CD4-positive, CD25-positive, alpha-beta regulatory T cell (primary cell): ENCODE data around the gene RYR3. TPM values are rescaled to one million over a fixed set of nuclear protein-coding genes. Genes with fewer than 3 reads are reported as not detected.

Experiments
- ATAC-seq, 2 donors: fragments of 150-1000 bp; cut with Tn5 transposase; one replicate each; pipeline ENCODE4 v1.10.0; 2021; ENCODE audit warnings: low read depth in 2 of 2, moderate number of reproducible peaks in 2 of 2, moderate library complexity in 1 of 2
- DNase-seq, 3 donors: peaks; one replicate each; pipeline versions ENCODE4 v3.0.0 to v3.0.0-alpha.2; 2012 to 2022; ENCODE audit warnings: mixed read lengths in 1 of 3
- H3K27ac ChIP-seq: one replicate; pipeline ENCODE4 v1.7.0; 2013; ENCODE audit warnings: mild to moderate bottlenecking, low read length; ENCODE audit not compliant: insufficient read depth, poor library complexity, severe bottlenecking
- H3K27me3 ChIP-seq: one replicate; pipeline ENCODE4 v1.7.0; 2013; ENCODE audit warnings: low read length; ENCODE audit not compliant: control insufficient read depth, insufficient read depth
- H3K36me3 ChIP-seq: one replicate; pipeline ENCODE4 v1.7.0; 2013; ENCODE audit warnings: mild to moderate bottlenecking, low read length, moderate library complexity; ENCODE audit not compliant: control insufficient read depth, insufficient read depth
- H3K4me1 ChIP-seq: 2 replicates; pipeline ENCODE4 v1.7.0; 2013; ENCODE audit warnings: mild to moderate bottlenecking, low read length; ENCODE audit not compliant: insufficient read depth, control insufficient read depth, poor library complexity, severe bottlenecking
- H3K4me3 ChIP-seq: one replicate; pipeline ENCODE4 v1.7.0; 2013; ENCODE audit warnings: low read depth, mild to moderate bottlenecking, low read length, moderate library complexity
- H3K9me3 ChIP-seq, 2 experiments: 1 replicate in 1 of 2; 2 replicates in 1 of 2; pipeline ENCODE4 v1.7.0; 2013; ENCODE audit warnings: low read length in 2 of 2, mild to moderate bottlenecking in 1 of 2, moderate library complexity in 1 of 2; ENCODE audit not compliant: control insufficient read depth in 2 of 2
- H3K27ac Mint-ChIP-seq, 3 donors: one replicate each; pipeline ENCODE4 v1.8.0; 2020 to 2022; ENCODE audit warnings: mild to moderate bottlenecking in 3 of 3, mixed read lengths in 3 of 3, moderate library complexity in 2 of 3
- H3K27me3 Mint-ChIP-seq: one replicate; pipeline ENCODE4 v1.8.0; 2022; ENCODE audit warnings: mild to moderate bottlenecking, mixed read lengths
- H3K36me3 Mint-ChIP-seq: one replicate; pipeline ENCODE4 v1.8.0; 2020; ENCODE audit warnings: mixed read lengths
- H3K4me1 Mint-ChIP-seq, 4 donors: one replicate each; pipeline ENCODE4 v1.8.0; 2020 to 2022; ENCODE audit warnings: mixed read lengths in 4 of 4, mild to moderate bottlenecking in 1 of 4
- H3K4me3 Mint-ChIP-seq, 4 donors: one replicate each; pipeline ENCODE4 v1.8.0; 2020 to 2022; ENCODE audit warnings: mild to moderate bottlenecking in 4 of 4, mixed read lengths in 4 of 4, moderate library complexity in 3 of 4
- H3K9me3 Mint-ChIP-seq, 7 donors: one replicate each; pipeline ENCODE4 v1.8.0; 2020 to 2022; ENCODE audit warnings: mixed read lengths in 7 of 7, mild to moderate bottlenecking in 3 of 7, moderate library complexity in 2 of 7
- polyA plus RNA-seq, 4 donors: library from polyadenylated mRNA; unstranded; fragments of 300-500 nt; fragmentation: Illumina TruSeq; gene quantifications; one replicate each; pipeline ENCODE4 v1.2.3, GENCODE V29; 2021
- total RNA-seq: library from RNA; stranded (reverse); gene quantifications from one replicate; pipeline ENCODE4 v1.2.3, GENCODE V29; 2022

Gene RYR3
- total and polyA plus RNA-seq, 5 donors from 2014 or later: 0.05 to 0.19 (median 0.09) TPM; not detected in 1

DNA sequence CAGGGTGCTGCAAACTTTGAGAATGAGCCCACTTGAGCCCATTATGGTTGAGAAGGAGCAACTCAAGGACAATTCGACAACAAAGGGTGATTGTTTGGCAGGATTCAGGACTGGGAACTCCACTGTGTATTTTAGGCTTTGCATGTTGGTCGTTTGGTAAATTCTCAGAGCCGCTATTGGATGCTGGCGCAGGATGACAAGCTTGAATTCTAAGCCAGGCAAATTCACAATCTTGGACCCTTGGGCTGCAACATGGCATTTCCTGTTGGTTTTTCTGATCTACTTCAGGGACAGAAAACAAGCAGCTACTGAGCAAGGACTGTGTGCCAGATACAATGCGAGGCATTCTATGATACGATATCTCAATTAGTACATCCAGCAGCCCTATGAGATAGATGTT, 82.8 kb downstream of the RYR3 start:
- Mint-ChIP-seq H3K4me1 (no peaks in the 10 kb centered on the region), H3K27me3 (no peaks in the 10 kb centered on the region), H3K36me3 (no peaks in the 10 kb centered on the region)

GRCh38 chr15:33395321-33395720, 84.6 kb downstream of the RYR3 start:
- Histone ChIP-seq H3K27me3 (no peaks in the 10 kb centered on the region), H3K36me3 (no peaks in the 10 kb centered on the region), H3K4me1 (no peaks in the 10 kb centered on the region), H3K9me3 (no peaks in the 10 kb centered on the region), H3K27ac (no peak overlapping the region), H3K4me3 (no peak overlapping the region)
- Mint-ChIP-seq H3K36me3 (no peaks in the 10 kb centered on the region), H3K4me3 (no peak overlapping the region), H3K27me3 (peaks cover 5% of the 10 kb centered on the region), H3K27ac (no peak overlapping the region), H3K4me1 (no peaks in the 10 kb centered on the region), H3K9me3 (peaks cover 0 to 2% (median 0%) of the 10 kb centered on the region in 7 donors)
- DNase-seq (no peak), ATAC-seq (no peak)

More for the DNA sequence above, 82.8 kb downstream of the RYR3 start:
- DNase-seq: no peak
- no peak overlapping the region for H3K4me3 Mint-ChIP-seq
- H3K36me3 ChIP-seq: no peaks in the 10 kb centered on the region
- no peaks in the 10 kb centered on the region for H3K4me1 ChIP-seq
- no peak overlapping the region for H3K27ac ChIP-seq
- no peaks in the 10 kb centered on the region for H3K27me3 ChIP-seq
- H3K9me3 Mint-ChIP-seq: peaks cover 0 to 1% (median 0%) of the 10 kb centered on the region in 7 donors
- no peak for ATAC-seq
- no peak overlapping the region for H3K4me3 ChIP-seq
- no peak overlapping the region for H3K27ac Mint-ChIP-seq
- no peaks in the 10 kb centered on the region for H3K9me3 ChIP-seq

GRCh38 chr15:33395846-33396245, 85.1 kb downstream of the RYR3 start:
- ATAC-seq: no peak
- H3K9me3 Mint-ChIP-seq: peaks cover 0 to 2% (median 0%) of the 10 kb centered on the region in 7 donors

GRCh38 chr15:33396475-33396874, 85.7 kb downstream of the RYR3 start:
- no peaks in the 10 kb centered on the region for H3K36me3 Mint-ChIP-seq
- no peak overlapping the region for H3K27ac ChIP-seq
- no peaks in the 10 kb centered on the region for H3K9me3 ChIP-seq
- no peaks in the 10 kb centered on the region for H3K27me3 ChIP-seq
- peaks cover 5% of the 10 kb centered on the region for H3K27me3 Mint-ChIP-seq
- no peak overlapping the region for H3K4me3 Mint-ChIP-seq
- no peak overlapping the region for H3K4me3 ChIP-seq
- no peak overlapping the region for H3K27ac Mint-ChIP-seq
- H3K9me3 Mint-ChIP-seq: peaks cover 0 to 2% (median 0%) of the 10 kb centered on the region in 7 donors
- H3K36me3 ChIP-seq: no peaks in the 10 kb centered on the region
- no peak for DNase-seq
- no peak for ATAC-seq
- no peaks in the 10 kb centered on the region for H3K4me1 Mint-ChIP-seq
- no peaks in the 10 kb centered on the region for H3K4me1 ChIP-seq

More at GRCh38 chr15:33395846-33396245, 85.1 kb downstream of the RYR3 start:
- H3K27me3 ChIP-seq: no peaks in the 10 kb centered on the region
- no peak overlapping the region for H3K4me3 ChIP-seq
- Mint-ChIP-seq H3K27ac (no peak overlapping the region), H3K4me1 (no peaks in the 10 kb centered on the region), H3K36me3 (no peaks in the 10 kb centered on the region), H3K27me3 (peaks cover 5% of the 10 kb centered on the region), H3K4me3 (no peak overlapping the region)
- no peaks in the 10 kb centered on the region for H3K9me3 ChIP-seq
- H3K36me3 ChIP-seq: no peaks in the 10 kb centered on the region
- H3K4me1 ChIP-seq: no peaks in the 10 kb centered on the region
- no peak for DNase-seq
- H3K27ac ChIP-seq: no peak overlapping the region

- no peaks in the 10 kb centered on the region for H3K9me3 ChIP-seq
- ATAC-seq (no peak), DNase-seq (no peak)
- no peaks in the 10 kb centered on the region for H3K4me1 ChIP-seq
- H3K27me3 Mint-ChIP-seq: peaks cover 5% of the 10 kb centered on the region
- no peak overlapping the region for H3K4me3 Mint-ChIP-seq
- H3K27ac ChIP-seq: no peak overlapping the region
- H3K9me3 Mint-ChIP-seq: peaks cover 0 to 2% (median 0%) of the 10 kb centered on the region in 7 donors
- H3K27ac Mint-ChIP-seq: no peak overlapping the region
- H3K4me3 ChIP-seq: no peak overlapping the region
- H3K4me1 Mint-ChIP-seq: no peaks in the 10 kb centered on the region
- H3K36me3 ChIP-seq: no peaks in the 10 kb centered on the region
- H3K36me3 Mint-ChIP-seq: no peaks in the 10 kb centered on the region
- no peaks in the 10 kb centered on the region for H3K27me3 ChIP-seq
Observed at GRCh38 chr15:33398555-33398954, 87.8 kb downstream of the RYR3 start.

- DNase-seq (no peak), ATAC-seq (no peak)
- no peaks in the 10 kb centered on the region for H3K9me3 ChIP-seq
- H3K4me1 ChIP-seq: no peaks in the 10 kb centered on the region
- H3K27me3 ChIP-seq: no peaks in the 10 kb centered on the region
- no peak overlapping the region for H3K27ac ChIP-seq
- no peak overlapping the region for H3K4me3 ChIP-seq
- Mint-ChIP-seq H3K36me3 (no peaks in the 10 kb centered on the region), H3K9me3 (peaks cover 0 to 2% (median 0%) of the 10 kb centered on the region in 7 donors), H3K4me3 (no peak overlapping the region), H3K4me1 (no peaks in the 10 kb centered on the region), H3K27ac (no peak overlapping the region), H3K27me3 (peaks cover 5% of the 10 kb centered on the region)
- no peaks in the 10 kb centered on the region for H3K36me3 ChIP-seq
Observed at GRCh38 chr15:33400941-33401340, 90.2 kb downstream of the RYR3 start.

- Mint-ChIP-seq H3K4me1 (no peaks in the 10 kb centered on the region), H3K27ac (no peak overlapping the region), H3K4me3 (no peak overlapping the region), H3K36me3 (no peaks in the 10 kb centered on the region), H3K9me3 (peaks cover 0 to 3% (median 0%) of the 10 kb centered on the region in 7 donors), H3K27me3 (peaks cover 9% of the 10 kb centered on the region)
- ATAC-seq (no peak), DNase-seq (no peak)
- Histone ChIP-seq H3K9me3 (no peaks in the 10 kb centered on the region), H3K4me1 (no peaks in the 10 kb centered on the region), H3K27ac (no peak overlapping the region), H3K36me3 (no peaks in the 10 kb centered on the region), H3K27me3 (peaks cover 2% of the 10 kb centered on the region), H3K4me3 (no peak overlapping the region)
Observed at GRCh38 chr15:33402600-33402999, 91.8 kb downstream of the RYR3 start.

DNA sequence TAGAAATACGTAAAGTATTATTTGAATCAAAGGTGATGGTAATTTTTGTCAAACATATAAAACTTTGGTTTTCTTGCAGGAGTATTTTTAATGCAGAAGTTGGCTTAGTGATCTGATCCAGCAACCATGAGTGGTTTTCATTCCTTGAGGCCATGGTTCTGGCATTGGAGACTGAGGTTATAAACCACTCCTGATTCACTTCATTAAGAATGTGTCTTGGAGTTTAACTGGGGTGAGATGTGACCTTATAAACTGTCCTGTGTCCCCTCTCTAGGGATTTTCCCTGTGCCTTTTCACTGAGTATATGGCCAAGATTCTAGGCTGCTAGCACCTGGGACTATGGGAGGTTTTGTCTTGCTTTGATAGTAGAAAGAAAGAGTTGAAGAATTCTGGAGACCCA, 94.3 kb downstream of the RYR3 start:
- peaks cover 0 to 3% (median 0%) of the 10 kb centered on the region in 7 donors for H3K9me3 Mint-ChIP-seq
- no peaks in the 10 kb centered on the region for H3K36me3 Mint-ChIP-seq
- DNase-seq: no peak
- Histone ChIP-seq H3K36me3 (no peaks in the 10 kb centered on the region), H3K27ac (no peak overlapping the region), H3K4me1 (no peaks in the 10 kb centered on the region), H3K9me3 (no peaks in the 10 kb centered on the region), H3K4me3 (no peak overlapping the region), H3K27me3 (peaks cover 2% of the 10 kb centered on the region)
- H3K27ac Mint-ChIP-seq: no peak overlapping the region
- ATAC-seq: no peak
- H3K4me1 Mint-ChIP-seq: no peaks in the 10 kb centered on the region
- no peak overlapping the region for H3K4me3 Mint-ChIP-seq
- H3K27me3 Mint-ChIP-seq: peaks cover 6% of the 10 kb centered on the region
